GM12873 (cell line): ENCODE data around the gene RGS7.

ENCODE experiments used
- CTCF ChIP-seq: IDR thresholded peaks from 2 replicates; pipeline ENCODE4 v1.5.1; 2012; ENCODE audit warnings: low read depth, mild to moderate bottlenecking, moderate library complexity, low read length, control low read depth; ENCODE audit not compliant: insufficient read depth; ENCODE audit errors: missing control alignments

The RGS7 gene

GRCh38 chr1:241250465-241250864 is 106.5 kb downstream of the RGS7 start:
- no peak for TF ChIP-seq CTCF

DNA sequence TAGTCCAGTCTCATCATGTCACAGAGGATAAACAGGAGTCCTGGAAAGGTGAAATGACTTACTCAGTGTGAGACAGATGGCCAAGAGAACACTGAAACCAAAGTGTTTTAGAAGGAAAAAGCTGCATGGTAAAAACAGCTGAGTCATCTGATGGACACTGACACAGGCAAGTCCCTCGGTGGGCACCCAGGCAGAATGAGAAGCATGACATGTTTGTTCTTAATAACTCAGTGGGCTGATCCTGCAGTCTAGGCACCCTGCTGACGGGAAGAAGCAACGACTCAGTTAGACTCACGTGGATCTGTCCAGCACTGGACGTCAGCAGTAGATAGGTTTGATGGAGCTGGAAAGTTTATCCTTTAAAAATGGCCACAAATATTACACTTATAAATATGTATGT is 116.9 kb downstream of the RGS7 start:
- no peak for TF ChIP-seq CTCF

GRCh38 chr1:241237873-241238272 is 119.1 kb downstream of the RGS7 start:
- TF ChIP-seq CTCF, result no peak

DNA sequence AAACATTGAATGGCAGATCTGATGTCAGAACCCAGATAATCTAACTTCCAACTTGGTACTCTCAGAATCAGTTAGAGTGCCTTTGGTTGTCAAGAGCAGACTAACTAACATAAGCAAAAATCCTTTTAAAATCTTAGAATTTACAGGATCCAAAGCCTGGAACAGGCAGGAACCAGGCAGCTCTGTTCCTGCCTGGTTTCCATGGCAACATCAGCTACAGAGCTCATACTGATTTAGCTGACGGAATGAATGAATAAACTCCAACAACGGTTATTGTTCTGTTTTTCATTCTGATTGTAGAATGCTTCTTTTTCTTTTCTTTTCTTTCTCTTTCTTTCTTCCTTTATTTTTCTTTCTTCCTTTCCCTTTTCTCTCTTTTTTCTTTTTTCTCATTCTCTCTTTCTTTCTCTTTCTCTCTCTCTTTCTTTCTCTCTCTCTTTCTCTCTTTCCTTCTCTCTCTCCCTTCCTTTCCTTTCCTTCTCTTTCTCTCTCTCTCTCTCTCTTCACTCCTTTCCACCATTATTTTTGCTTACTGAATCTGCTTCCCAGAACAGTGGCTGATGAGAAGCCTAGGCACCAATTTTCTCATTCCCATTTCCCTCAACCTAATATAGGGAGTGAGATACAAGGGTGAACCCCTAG is 121.6 kb downstream of the RGS7 start:
- TF ChIP-seq CTCF, result no peak

GRCh38 chr1:241229711-241230110 is 127.3 kb downstream of the RGS7 start:
- TF ChIP-seq CTCF, result no peak

GRCh38 chr1:241229216-241229615 is 127.8 kb downstream of the RGS7 start:
- TF ChIP-seq CTCF, result no peak

DNA sequence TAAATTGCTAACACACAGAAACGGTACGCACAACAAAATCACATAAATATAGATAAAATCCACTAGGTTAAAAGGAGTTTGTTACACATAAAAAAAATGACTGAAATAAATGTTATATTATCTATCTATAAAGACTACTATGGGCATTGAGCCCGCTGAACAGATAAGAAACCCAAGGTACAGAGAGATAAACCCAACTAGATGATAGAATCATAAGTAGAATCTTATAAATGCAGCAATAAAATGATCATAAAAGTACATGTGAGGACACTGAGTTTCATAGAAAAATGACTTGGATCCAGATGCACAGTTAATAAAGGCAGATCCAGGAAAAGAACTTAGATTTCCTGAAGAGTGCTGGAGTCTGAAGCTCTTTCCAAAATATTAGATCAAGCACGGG is 128.7 kb downstream of the RGS7 start:
- no peak for TF ChIP-seq CTCF
